Upper lobe of left lung (tissue), 6 donors: ENCODE results near the gene OR6Q1. TPM values are rescaled to one million over a fixed set of nuclear protein-coding genes. Genes with fewer than 3 reads are reported as not detected.

Experiments used
- ATAC-seq, 2 donors: fragments of 200-7000 bp; cut with Tn5 transposase; one replicate each; pipeline ENCODE4 v1.9.1; 2022; ENCODE audit warnings: mild to moderate bottlenecking in 2 of 2, moderate library complexity in 2 of 2; ENCODE audit not compliant: low FRiP score in 2 of 2
- DNase-seq, 2 donors: peaks; one replicate each; pipeline ENCODE4 v3.0.0-alpha.2; 2019 to 2020
- H3K27ac ChIP-seq, 4 donors: fragments of 200-600 bp; sonication (generic); one replicate each; pipeline ENCODE4 v1.5.1; 2016 to 2019
- H3K27me3 ChIP-seq, 4 donors: fragments of 200-600 bp; sonication (generic); one replicate each; pipeline ENCODE4 v1.5.1; 2017 to 2019
- H3K36me3 ChIP-seq, 4 donors: fragments of 200-600 bp; sonication (generic); one replicate each; pipeline ENCODE4 v1.5.1; 2016 to 2019
- H3K4me1 ChIP-seq, 4 donors: fragments of 200-600 bp; sonication (generic); one replicate each; pipeline ENCODE4 v1.5.1; 2018 to 2019
- H3K4me3 ChIP-seq, 4 donors: fragments of 200-600 bp; sonication (generic); one replicate each; pipeline ENCODE4 v1.5.1; 2017 to 2019; ENCODE audit warnings: mild to moderate bottlenecking in 2 of 4, moderate library complexity in 1 of 4
- H3K9me3 ChIP-seq, 4 donors: fragments of 200-600 bp; sonication (generic); one replicate each; pipeline ENCODE4 v1.5.1; 2018 to 2019
- CTCF ChIP-seq, 6 experiments: fragments of 450-650 bp in 4 of 6; fragments of 200-600 bp in 2 of 6; sonication (generic) in 2 of 6; IDR thresholded peaks; one replicate each; pipeline ENCODE4 v1.5.1; 2016 to 2019; ENCODE audit warnings: antibody characterized with exemption in 6 of 6
- EP300 ChIP-seq, 4 donors: sonication (generic); formaldehyde crosslinking; IDR thresholded peaks; one replicate each; pipeline ENCODE4 v1.5.1; 2017; ENCODE audit warnings: antibody characterized with exemption in 4 of 4, control low read depth in 2 of 4
- POLR2A ChIP-seq, 4 donors: fragments of 450-650 bp; IDR thresholded peaks; one replicate each; pipeline ENCODE4 v1.5.1; 2016 to 2017; ENCODE audit warnings: antibody characterized with exemption in 4 of 4, mild to moderate bottlenecking in 2 of 4
- POLR2AphosphoS5 ChIP-seq, 2 donors: sonication (generic); formaldehyde crosslinking; IDR thresholded peaks; one replicate each; pipeline ENCODE4 v1.5.1; 2017; ENCODE audit warnings: antibody characterized with exemption in 2 of 2
- WGBS, 2 donors: methylation state at CpG; one replicate each; pipeline ENCODE4 v1.1.5; 2017 to 2018; 5-methylcytosine and 5-hydroxymethylcytosine counted together
- total RNA-seq, 6 donors: library from RNA; depleted of rRNA in 4 of 6; stranded (reverse); fragments of >200 nt in 4 of 6; gene quantifications; one replicate each; pipeline versions ENCODE4 v1.1.0 to v1.2.1, GENCODE V29; 2016 to 2021
- donor health status: DM: no; HTN: no; CAD: no; lungs with moderate emphysema.
- donor health status: DM: no; HTN: yes; CAD: no; lungs with severe emphysema.

OR6Q1 gene
- total RNA-seq, 6 donors from 2014 or later, result not detected

GRCh38 chr11:58047818-58048217, 17.1 kb downstream of the OR6Q1 start:
- H3K4me1 ChIP-seq, result no peaks in the 10 kb centered on the region
- H3K27me3 ChIP-seq, result no peaks in the 10 kb centered on the region
- no peaks in the 10 kb centered on the region for H3K36me3 ChIP-seq
- H3K27ac ChIP-seq, result no peak overlapping the region
- no peak for ATAC-seq
- no peak for DNase-seq
- no peak overlapping the region for H3K4me3 ChIP-seq
- 86 to 96% methylated on average over 3 of the region's 3 CpGs for WGBS, 2 donors
- TF ChIP-seq EP300 (IDR thresholded peaks at IDR 0.05) (no peak), POLR2A (IDR thresholded peaks at IDR 0.05) (no peak), POLR2AphosphoS5 (IDR thresholded peaks at IDR 0.05) (no peak), CTCF (IDR thresholded peaks at IDR 0.05) (no peak)
- no peaks in the 10 kb centered on the region for H3K9me3 ChIP-seq

DNA sequence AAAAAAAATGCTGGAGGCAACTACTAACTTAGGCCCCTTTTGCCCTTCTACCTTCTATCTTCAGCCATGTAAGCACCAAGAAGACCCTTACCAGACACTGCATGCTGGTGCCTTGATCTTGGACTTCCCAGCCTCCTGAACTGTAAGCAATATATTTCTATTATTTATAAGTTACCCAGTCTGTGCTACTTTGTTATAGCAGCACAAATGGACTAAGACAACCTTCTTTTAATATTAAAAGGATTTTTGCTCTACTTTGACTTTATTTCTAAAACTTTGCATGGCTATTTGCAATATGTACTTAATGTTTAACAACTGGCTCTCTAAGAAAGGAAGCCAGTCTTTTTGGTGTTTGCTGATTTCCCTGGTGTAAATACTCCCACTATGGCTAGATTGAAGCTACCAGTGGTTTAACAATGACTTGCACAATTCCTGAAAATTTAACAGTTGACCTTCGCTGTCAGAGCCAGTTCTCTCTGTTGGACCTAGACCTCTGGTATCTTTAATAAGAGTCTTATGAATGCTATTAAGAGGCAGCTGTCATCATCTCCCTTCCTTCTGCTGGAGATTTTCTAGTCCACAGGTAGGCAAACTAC, 25.2 kb downstream of the OR6Q1 start:
- no peak for DNase-seq
- Histone ChIP-seq H3K9me3 (no peaks in the 10 kb centered on the region), H3K36me3 (no peaks in the 10 kb centered on the region), H3K27ac (no peak overlapping the region), H3K27me3 (no peaks in the 10 kb centered on the region), H3K4me1 (peaks cover 0 to 10% (median 5%) of the 10 kb centered on the region in 4 donors), H3K4me3 (no peak overlapping the region)
- WGBS, 2 donors, result 83 to 90% methylated on average over 1 of the region's 1 CpG
- no peak for ATAC-seq
- TF ChIP-seq POLR2AphosphoS5 (IDR thresholded peaks at IDR 0.05) (no peak), EP300 (IDR thresholded peaks at IDR 0.05) (no peak), POLR2A (IDR thresholded peaks at IDR 0.05) (no peak), CTCF (IDR thresholded peaks at IDR 0.05) (no peak)

DNA sequence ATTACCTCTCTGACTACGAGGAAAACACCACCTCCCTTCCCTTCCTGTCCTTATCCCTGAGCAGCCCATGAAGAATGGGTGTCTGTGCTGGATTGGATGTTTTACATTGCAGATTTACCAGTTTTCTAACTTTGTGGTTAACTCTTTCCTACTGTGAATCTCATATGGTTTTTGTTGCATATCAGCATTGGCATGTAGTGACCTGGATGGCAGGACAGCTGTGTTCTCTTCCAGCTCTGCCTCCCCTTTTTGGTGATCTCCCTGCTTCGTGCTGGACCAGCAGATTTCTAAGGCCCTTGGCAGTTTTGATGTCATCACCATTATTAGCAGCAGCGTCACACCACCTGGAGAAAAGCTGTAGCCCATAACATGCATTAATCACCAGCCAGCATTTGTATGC, 26.7 kb downstream of the OR6Q1 start:
- DNase-seq (no peak), ATAC-seq (no peak)
- no peak overlapping the region for H3K27ac ChIP-seq
- WGBS, 2 donors, result 77 to 86% methylated on average over 3 of the region's 3 CpGs
- no peak overlapping the region for H3K4me3 ChIP-seq
- peaks cover 0 to 10% (median 5%) of the 10 kb centered on the region in 4 donors for H3K4me1 ChIP-seq
- TF ChIP-seq EP300 (IDR thresholded peaks at IDR 0.05) (no peak), POLR2A (IDR thresholded peaks at IDR 0.05) (no peak)
- H3K36me3 ChIP-seq, result no peaks in the 10 kb centered on the region
- H3K27me3 ChIP-seq, result no peaks in the 10 kb centered on the region
- no peaks in the 10 kb centered on the region for H3K9me3 ChIP-seq

GRCh38 chr11:58058276-58059006, 27.7 kb downstream of the OR6Q1 start:
- ATAC-seq, result no peak

More at GRCh38 chr11:58058276-58059006, 27.7 kb downstream of the OR6Q1 start:
- peak overlapping the region in 2 of 4 donors; percentile 16 to 61 for H3K27ac ChIP-seq
- H3K4me3 ChIP-seq, result no peak overlapping the region
- peaks cover 0 to 10% (median 5%) of the 10 kb centered on the region in 4 donors for H3K4me1 ChIP-seq
- H3K9me3 ChIP-seq, result no peaks in the 10 kb centered on the region
- H3K36me3 ChIP-seq, result no peaks in the 10 kb centered on the region
- no peaks in the 10 kb centered on the region for H3K27me3 ChIP-seq
- peak; percentile 24 to 39 for DNase-seq
- TF ChIP-seq CTCF (IDR thresholded peaks at IDR 0.05) (no peak), POLR2AphosphoS5 (IDR thresholded peaks at IDR 0.05) (no peak), EP300 (IDR thresholded peaks at IDR 0.05) (no peak), POLR2A (IDR thresholded peaks at IDR 0.05) (no peak)
- WGBS, 2 donors, result 54 to 61% methylated on average over 12 to 13 of the region's 13 CpGs
